Right hindlimb (tissue), 1 donor: ENCODE measurements around the gene POU6F2.
A peak's percentile ranks its signal among the peaks of the same experiment; 100 is the strongest.
"Not testable (repeated sequence)": the region's sequence is repeated elsewhere in the genome, so short reads cannot be mapped to it uniquely, and the experiment has no call there.

ENCODE experiments used
- DNase-seq: peaks from one replicate; pipeline ENCODE4 v3.0.0-alpha.2; 2018

POU6F2 gene, protein sequence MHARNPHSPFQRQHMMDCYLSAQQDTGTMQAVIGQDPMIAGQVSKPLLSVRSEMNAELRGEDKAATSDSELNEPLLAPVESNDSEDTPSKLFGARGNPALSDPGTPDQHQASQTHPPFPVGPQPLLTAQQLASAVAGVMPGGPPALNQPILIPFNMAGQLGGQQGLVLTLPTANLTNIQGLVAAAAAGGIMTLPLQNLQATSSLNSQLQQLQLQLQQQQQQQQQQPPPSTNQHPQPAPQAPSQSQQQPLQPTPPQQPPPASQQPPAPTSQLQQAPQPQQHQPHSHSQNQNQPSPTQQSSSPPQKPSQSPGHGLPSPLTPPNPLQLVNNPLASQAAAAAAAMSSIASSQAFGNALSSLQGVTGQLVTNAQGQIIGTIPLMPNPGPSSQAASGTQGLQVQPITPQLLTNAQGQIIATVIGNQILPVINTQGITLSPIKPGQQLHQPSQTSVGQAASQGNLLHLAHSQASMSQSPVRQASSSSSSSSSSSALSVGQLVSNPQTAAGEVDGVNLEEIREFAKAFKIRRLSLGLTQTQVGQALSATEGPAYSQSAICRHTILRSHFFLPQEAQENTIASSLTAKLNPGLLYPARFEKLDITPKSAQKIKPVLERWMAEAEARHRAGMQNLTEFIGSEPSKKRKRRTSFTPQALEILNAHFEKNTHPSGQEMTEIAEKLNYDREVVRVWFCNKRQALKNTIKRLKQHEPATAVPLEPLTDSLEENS

DNA sequence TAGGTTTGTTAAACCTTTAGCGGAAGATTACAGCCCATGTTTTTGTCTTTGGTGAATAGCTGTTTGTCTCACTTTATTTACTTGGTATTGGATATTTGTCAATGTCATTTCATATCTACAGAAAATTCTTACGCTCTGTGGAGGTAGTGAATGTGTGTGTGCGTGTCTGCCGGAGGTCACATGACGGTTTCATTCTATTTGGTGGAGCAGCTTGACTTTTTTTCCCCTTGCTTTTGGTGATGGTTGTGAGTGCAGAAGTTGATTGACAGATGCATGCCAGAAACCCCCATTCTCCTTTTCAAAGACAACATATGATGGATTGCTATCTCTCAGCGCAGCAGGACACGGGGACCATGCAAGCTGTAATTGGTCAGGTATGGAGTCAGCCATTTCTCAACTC lies at the start of gene POU6F2:
TSS of gene POU6F2 (plus strand) at position 225 of the 400 bp plus-strand sequence. CDS start at position 270, 45 bp downstream.
- no peak for DNase-seq

DNA sequence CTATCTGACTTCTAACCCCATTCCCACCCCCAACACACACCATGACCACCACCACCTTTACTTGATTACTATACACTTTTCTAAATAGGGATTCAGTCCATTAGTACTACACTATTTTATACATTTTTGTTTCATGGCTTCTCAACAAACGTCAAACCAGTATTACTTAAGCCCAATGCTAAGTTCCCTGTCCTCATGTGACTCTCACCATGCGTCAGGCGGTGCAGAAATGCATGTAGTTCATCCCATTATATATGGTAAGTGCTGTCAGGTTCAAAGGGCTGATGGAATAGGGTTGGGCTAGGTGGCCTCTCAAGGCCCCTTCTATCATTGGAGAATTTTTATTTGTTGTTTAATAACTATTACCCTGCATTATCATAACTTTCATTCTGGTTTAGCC lies 49.2 kb upstream of the POU6F2 start:
- no peak for DNase-seq

DNA sequence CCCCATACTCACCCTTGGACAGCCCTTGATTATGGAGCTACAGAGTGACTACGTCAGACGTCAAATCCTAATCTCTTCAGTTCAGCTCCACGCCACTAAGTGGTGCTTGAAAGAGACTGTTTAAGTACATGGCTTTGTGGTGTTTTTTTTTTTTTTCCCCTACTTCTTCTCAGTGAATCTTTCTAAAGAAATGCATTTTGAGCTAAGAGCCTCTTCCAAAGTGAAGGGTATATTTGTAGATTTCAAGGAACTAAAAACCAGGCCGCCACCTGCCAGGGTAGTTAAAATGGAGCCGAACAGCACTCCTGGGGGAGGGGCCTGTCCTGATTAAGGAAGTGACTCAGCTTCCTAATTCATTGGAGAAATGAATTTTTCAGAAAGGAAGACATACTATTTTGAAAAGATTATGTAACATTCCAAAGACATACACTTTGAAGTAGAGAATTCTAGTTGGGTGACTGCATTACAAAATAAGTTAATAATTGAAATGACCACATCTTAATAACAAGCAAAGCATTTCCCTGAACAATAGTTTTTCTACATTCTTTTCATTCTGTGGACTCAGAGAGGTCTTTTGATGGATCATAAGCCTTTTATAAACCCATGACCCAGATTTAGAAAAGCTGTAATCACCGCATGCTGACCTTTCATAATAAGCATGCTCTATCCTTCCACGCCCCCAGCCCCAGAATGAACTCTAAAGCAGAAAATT lies 48.1 kb upstream of the POU6F2 start:
- DNase-seq = no peak

DNA sequence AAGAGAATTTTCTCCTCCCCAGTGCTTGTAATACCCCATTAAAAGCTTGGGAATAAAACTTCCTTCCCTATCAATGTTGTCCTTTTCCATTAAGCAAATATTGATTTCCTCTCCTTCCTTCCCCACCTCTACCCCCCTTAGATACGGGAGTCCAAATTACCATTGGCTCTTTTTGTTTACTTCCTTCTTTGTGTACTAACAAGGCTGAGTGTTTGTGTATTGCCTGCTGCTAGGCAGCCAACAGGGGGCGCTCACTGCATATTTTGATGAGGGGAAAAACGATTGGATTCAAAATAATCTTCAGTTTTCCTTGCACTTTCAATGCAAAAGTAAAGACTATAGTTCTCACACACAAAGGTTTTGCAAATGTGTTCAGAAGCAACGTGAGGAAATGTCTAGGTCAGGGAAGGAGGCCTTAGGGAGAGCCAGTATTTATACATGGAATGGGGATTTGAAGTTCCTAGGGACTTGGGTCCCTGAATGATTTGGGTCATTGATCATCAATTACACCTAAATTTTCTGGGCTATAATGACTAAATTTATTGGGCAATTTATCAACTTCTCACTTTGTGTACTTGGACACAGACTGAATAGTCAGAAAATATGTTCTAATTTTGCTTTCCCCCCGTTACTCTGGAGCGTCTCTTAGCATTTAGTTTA lies 45.1 kb upstream of the POU6F2 start:
- peak; percentile 71 for DNase-seq

DNA sequence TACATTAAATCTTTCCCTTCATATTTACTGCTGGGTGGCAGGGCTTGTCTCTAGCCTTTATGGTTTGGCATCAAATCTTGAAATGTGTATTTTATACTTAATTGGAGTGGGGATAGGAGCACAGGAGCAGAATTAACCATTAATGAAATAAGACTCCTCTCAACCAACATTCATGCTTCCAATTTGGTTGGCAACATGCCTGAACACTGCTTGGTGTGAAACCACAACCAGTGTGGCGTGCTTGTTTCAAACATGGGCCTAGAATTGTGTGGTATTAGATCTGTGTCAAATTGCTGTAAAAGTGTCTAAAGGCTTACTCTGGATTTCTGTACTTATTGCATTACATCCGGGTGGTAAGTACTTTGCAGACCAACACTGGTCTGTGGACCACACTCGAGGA lies 43.7 kb upstream of the POU6F2 start:
- DNase-seq = no peak

DNA sequence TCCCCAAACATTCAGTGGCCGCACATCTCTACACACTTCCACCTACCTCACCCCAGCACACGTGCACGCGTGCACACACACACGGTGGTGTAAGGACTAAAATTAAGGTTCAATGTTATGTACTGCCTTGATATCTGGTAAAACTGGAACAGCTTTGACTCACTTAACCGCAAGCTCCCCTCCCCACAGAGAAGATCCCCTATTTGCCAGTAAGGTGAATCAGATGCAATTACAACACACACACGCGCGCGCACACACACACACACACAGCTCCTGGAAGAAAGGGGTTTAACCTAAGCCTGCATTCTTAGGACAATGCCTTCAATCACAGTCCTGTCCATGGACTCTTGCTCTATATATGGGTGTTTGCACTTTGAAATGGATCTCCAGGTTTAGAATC lies 43.2 kb upstream of the POU6F2 start:
- no peak for DNase-seq

DNA sequence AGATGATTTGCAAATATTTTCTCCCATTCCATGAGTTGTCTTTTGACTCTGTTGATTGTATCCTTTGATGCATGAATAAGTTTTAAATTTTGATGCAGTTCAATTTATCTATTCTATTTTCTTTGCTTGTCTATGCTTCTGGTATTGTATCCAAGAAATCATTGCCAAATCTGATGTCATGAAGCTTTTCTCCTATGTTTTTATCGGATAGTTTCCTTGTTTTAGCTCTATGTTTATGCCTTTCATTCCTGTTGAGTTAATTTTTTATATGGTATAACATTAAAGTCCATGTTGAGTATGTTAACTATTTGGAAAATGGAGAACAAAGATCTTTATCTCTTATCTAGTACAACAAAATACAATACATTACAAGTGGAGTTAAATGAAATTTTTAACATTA lies 41.1 kb upstream of the POU6F2 start:
- no peak for DNase-seq

DNA sequence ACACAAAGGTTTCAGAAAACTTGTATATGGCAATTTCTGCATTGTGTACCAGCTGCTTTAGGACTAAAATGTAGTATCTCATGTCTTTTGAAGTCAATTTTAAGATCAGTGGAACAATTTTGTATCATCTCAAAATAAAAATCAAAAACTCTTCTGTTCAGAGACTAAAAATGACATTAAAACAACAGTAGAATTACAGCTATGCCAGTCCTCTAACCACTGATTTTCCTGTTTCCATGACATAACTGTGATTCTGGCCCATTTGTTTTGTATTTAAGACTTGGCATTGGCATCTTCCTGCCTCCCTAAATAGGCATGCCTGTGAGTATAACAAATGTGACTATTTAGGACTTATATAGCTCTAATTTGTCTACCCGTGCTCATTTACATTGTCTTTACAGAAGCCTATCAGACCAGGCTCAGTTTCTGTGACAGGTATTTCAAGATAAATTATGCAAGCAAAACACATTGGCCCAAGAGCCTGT lies 39.7 kb upstream of the POU6F2 start:
- DNase-seq = no peak

DNA sequence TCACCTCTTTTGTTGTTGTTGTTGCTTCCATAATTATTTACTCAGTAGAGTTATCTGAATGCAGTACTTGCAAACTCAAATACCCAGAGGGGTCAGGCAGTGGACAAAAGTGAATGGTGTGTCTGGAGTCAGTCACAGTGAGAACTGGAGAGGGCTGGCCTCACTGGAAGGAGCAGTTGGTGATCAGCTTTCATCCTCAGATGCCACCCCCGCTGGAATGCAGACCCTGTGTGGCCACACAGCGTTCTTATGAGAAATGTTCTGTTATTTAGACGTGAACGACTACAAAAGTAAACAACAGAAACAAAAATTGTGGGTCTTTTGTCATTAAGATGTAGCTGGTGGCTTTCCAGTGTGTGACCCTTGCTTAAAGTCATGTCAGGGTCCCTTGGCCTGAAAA lies 39.1 kb upstream of the POU6F2 start:
- DNase-seq = no peak

DNA sequence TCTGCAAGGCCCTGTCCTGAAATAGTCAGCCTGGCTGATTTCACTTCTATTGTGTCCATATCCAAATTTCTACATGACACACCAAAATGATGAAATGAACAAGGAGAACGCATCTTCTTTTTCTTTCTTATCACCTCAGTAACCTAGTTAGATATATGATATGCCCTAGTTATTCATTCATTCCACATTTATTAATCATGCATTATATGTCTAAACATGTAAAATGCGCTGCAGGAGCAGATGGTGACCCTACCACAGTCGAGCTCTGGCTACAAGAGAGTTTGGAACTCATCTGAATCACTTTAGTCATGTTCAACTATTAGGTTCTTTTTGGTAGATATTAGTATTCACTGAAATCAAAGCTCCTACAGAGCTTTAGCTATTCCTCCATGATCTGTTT lies 36.9 kb upstream of the POU6F2 start:
- no peak for DNase-seq

DNA sequence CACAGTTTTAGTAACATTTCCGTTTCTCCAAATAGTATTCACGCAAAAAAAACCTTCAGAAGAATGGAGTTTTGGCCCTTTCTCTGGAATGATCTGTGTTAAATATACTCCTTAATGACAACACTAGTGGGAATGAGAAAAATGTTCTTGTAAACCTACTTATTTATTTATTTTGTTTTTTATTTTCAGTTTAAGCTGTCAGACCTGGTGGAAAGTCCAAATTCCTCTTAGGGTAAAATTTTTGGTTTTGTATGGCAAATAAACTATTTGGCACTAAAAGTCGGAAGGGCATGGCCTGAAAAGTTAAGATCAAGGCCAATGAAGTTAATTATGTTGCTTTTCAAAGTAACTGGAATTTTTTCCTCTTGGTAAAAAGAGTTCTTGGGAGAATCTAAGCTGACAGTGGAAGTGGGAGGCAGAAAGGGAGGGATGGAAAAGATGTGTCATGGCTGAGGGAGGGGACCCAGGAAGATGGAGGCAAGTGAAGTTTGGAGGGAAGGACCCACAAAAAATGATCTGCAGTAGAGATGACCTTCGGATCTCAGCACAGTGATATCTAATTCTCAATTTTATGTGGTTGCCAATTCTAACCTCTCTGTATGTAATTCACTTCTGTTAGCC lies 35.2 kb upstream of the POU6F2 start:
- no peak for DNase-seq

DNA sequence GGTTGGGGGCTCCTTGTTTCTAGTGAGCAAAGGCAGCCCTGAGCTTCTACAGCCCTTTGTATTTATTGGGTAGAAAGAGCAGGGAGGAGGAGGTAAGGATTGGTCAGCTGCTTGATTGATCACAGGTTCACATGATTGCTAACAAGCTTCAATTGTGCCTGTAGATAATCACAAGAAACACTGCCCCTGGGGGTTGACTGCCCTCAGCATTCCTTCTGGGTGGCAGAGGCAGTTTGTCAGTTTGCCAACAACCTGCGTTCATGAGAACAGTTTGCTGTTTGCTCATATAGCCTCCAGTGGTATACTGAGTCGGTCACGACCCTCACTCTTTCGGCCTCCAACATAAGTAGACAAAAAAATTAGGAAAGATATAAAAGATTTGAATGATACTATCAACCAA lies 30.2 kb upstream of the POU6F2 start:
- DNase-seq = not testable (repeated sequence)

DNA sequence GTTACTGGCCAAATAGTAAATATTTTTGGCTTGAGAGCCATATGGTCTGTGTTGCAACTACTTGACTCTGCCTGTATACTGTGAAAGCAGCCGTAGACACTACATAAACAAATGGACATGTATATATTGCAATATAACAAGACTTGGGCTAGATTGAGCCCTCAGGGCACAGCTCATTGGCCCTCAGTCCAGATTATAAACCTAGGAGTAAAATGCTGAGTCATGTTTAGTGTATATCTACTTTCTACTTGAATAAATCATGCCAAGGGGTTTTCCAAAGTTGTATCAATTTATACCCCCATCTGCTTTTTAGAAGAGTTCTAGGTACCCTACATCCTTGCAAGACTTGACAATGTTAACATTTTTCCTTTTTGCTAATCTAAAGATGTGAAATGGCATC lies 27.4 kb upstream of the POU6F2 start:
- DNase-seq = no peak

DNA sequence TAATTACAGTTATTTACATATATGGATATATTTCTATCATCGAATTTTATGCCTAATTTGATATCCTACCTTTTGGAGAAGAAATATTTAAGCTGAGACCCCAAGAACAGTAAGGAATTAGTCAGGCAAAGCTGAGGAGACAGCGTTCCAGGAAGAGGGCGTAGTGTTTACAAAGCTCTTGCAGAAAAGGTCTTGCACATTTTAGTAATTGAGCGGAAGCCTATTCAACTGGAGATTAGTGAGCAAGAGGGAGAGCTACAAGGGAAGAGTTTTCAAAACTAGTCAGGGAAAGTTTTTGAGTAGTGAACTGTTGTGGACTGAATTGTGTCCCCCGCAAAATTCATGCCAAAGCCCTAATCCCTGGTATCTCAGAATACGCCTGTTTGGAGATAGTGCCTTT lies 26.5 kb upstream of the POU6F2 start:
- no peak for DNase-seq

DNA sequence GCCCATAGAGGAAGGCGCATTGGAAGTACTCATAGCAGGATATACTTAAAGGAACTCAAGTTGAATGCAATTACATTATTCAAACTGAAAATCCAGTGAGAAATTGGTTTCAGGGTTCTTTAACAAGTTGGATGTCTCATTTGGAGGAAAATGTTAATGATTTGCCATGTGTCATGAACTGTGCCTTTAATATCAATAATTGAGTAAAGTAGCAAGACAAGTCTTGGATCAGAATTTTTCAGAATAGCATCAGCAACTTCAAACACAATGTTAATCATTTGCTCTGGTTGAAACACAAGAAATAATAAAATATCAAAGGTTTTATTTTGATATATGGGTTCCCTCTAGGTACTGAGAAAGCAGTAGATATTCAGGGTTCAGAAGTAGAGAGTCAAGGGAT lies 24.5 kb upstream of the POU6F2 start:
- no peak for DNase-seq

DNA sequence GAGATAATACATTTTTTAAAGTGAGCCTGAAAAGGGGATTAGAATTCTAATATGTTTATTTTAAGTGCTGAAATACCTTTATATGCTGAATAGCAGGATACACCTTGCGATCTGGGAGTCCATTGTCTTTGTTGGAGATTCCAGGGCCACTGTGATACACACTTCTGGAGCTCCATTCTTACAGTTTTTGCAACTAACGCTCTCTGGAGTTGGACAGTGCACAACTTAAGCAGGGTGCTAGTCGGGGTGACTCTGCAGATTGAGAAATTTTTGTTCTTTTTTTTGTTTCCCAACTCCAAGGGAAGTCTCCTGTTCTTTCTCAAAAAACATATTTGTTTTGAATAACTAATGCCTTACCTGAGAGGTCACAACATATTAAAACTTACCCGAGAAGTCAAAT lies 23.7 kb upstream of the POU6F2 start:
- no peak for DNase-seq

DNA sequence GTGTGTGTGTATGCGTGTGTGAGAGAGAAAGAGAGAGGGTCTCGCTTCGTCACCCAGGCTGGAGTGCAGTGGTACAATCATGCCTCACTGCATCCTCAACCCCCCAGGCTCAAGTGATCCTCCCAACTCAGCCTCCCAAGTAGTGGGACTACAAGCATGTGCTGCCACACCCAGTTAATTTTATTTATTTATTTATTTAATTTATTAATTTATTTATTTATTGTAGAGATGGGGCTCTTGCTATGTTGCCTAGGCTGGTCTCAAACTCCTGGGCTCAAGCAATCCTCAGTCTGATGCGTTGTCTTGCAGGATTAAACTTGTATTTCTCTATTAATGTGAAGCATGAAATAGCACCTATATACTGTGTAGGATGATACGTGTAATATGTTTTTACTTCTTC lies 21.8 kb upstream of the POU6F2 start:
- no peak for DNase-seq

DNA sequence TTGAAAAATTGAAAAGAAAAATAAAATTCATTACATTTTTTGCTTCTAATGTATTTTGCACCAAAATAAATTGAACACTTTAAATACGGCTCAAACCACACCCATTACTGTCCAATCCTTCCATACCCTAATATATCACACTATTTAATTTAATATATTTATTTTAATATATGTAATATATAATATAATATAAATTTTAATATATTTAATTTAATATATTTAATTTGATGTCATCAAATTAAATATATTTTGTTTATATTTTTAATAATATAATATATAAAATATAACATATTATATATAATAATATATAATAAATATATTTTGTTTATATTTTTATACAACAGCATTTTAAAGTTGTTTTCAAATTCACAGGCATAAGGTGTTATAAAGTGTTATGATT lies 15.7 kb upstream of the POU6F2 start:
- DNase-seq = no peak

DNA sequence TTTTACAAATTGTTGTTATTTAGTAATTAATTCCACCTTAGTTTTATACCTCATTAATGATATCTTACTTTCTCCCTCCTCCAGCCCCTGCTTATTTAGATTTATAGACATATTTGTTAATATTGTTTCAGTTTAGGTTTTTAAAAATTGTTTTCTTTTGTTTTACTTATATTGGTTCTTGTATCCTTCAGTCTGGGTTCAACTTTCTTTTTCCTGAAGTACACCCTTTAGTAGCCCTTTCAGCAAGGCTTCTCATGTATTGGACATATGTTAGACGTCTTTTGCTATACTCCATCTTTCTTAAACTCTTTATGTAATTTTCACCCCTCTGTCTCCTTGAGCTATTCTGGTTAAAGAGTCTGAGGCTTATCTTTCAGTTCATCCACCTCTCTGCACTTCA lies 12.8 kb upstream of the POU6F2 start:
- DNase-seq = no peak

DNA sequence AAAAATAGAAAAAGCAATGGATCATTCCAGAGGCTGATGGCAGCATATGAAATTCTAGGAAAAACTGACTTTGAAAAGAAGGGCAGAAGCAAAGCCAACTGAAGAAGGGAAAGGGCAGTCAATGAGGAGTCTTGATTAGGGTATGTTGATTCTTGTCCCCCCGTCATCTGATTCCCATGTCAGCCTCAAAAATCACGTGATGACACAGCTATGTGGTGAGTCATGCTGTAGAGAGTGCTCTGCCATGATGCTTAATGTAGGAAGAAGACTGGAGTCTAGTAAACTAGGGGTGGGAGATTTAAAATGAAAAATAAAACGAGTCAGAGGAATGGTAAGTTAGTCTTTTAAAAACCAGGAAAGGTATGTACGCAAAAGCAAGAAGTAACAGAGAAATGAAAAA lies 3.9 kb upstream of the POU6F2 start:
- DNase-seq = no peak

DNA sequence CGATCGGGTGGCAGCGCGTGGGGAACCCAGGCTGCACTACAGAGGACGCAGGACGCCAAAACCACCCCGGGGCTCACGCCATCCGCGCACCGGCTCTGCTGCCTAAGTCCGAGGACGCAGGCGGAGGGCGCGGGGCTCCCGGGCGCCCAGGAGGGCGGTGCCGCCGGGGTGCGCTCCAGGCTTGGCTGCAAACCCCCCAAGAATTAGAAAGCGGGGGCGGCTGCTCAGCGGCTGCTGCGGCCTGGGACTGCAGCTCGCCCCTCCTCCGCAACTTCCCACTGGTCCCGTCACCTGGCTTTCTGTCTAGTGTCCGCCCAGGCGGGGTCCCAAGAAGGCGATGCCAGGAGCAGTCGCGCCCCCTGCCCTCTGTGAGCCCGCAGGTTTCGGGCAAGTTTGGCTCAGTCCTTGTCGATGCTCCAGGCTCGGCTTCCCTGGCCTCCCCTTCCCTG lies 1.7 kb upstream of the POU6F2 start:
- DNase-seq = peak; percentile 28

DNA sequence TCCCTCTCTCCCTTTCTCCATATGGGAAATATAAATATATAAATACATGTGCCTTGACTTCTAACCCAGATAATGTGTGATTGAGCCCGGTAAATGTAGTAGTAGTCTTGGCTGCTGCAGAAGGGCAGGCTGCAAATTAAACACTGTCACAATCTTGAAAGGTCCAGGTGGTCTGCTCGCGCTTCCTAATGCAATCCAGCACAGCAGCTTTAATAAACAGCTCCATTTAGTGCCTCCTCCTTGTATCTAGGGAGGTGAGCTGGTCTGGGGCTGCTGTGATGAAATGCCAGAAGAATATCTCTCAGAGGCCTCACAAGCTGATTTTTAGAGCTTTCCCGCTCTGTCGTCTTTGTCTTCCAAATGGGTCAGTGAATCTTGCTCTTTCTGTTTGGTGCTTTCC lies 782 bp downstream of the POU6F2 start:
- DNase-seq = no peak

DNA sequence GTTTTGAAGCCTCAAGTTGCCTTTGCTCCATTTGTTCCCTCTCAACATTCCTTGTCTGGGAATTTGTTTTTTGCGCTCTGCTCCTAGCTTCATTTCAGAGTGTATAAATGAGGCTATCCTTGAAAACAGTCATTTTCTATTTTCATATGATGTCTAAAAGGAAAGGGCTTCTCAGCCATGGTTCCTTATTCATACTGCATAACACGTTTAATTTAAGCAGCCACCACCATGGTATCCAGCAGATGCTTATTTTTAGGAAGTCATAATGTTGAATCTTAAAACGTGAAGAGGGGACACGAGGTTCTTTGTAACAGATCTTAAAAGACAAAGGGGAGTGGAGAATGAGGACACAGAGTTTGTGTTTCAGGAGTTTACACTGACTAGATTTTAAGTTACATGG lies 14.5 kb downstream of the POU6F2 start:
- DNase-seq = no peak
